T47D (cell line): ENCODE measurements around the gene SLC4A7.
A peak's percentile ranks its signal among the peaks of the same experiment; 100 is the strongest.

Experiments used
- DNase-seq, 2 experiments: peaks; one replicate each; pipeline versions ENCODE4 v3.0.0 to v3.0.0-alpha.2; 2011 to 2012; ENCODE audit warnings: low read depth in 1 of 2, low spot score in 1 of 2
- JUND ChIP-seq: IDR thresholded peaks from 2 replicates; pipeline ENCODE4 v1.6.1; 2012; ENCODE audit warnings: low read depth
- in situ Hi-C: cut with HindIII; loops from 2 replicates; pipeline ENCODE4 v1.10.0; 2016; ENCODE audit warnings: low sequenced_read_pairs, low pct_unique_long_range_greater_than_20kb

The SLC4A7 gene

GRCh38 chr3:27357665-27358258 lies 126.4 kb downstream of the SLC4A7 start:
- in situ Hi-C loops = no loop called here
- no peak for TF ChIP-seq JUND
- peak in 1 of 2 experiments; percentile 85 for DNase-seq

GRCh38 chr3:27356976-27357375 lies 127.2 kb downstream of the SLC4A7 start:
- TF ChIP-seq JUND = no peak
- DNase-seq = no peak
- in situ Hi-C loops = no loop called here

- TF ChIP-seq JUND = no peak
- peak in 1 of 2 experiments; percentile 50 for DNase-seq
- in situ Hi-C loops = no loop called here
Measured at GRCh38 chr3:27354588-27355203, 129.5 kb downstream of the SLC4A7 start.

GRCh38 chr3:27354161-27354560 lies 130.0 kb downstream of the SLC4A7 start:
- peak in 1 of 2 experiments; percentile 44 for DNase-seq
- TF ChIP-seq JUND = no peak
- in situ Hi-C loops = no loop called here

DNA sequence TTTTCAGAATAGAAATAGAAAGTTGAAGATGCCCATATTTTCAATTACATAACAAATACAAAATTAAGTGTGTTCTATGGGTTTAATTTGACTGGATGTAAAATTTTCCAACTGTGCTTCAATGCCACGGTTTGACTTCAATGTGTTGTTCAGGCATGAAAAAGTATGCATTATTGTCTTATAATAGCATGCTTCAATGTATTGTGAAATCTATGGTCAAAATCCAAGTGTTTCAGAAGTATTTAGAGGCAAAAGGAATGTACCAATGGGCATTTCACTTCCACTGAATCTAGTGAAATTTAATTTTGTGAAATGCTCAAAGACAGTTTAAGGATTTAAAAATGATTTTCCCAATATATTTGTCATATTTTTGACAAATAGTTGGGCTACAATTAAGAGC lies 131.0 kb downstream of the SLC4A7 start:
- no peak for TF ChIP-seq JUND
- in situ Hi-C loops = no loop called here
- no peak for DNase-seq

DNA sequence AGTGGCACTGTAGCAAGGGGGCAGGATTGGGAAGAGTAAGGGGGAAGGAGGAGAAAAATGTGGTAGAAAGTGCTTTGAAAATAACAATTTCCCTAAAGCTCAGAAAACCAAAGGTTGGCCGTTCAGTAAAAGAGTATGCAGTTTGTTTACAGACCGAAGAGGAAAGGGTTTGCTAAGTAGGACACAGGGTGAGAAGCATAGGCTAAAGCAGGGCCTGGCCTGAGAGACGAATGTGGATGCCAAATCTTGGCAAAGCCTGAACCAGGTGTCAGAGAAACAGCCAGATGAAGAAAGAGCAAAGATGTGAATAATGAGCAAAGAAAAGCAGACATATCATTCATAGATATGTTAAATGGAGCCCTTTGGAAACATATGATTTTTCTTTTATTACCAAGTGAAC lies 132.1 kb downstream of the SLC4A7 start:
- no peak for TF ChIP-seq JUND
- in situ Hi-C loops = no loop called here
- no peak for DNase-seq

- in situ Hi-C loops = no loop called here
- no peak for DNase-seq
- TF ChIP-seq JUND = no peak
Measured at GRCh38 chr3:27349832-27350231, 134.4 kb downstream of the SLC4A7 start.

GRCh38 chr3:27345959-27346865 lies 138.0 kb downstream of the SLC4A7 start:
- TF ChIP-seq JUND = no peak
- in situ Hi-C loops = no loop called here
- DNase-seq = no peak

DNA sequence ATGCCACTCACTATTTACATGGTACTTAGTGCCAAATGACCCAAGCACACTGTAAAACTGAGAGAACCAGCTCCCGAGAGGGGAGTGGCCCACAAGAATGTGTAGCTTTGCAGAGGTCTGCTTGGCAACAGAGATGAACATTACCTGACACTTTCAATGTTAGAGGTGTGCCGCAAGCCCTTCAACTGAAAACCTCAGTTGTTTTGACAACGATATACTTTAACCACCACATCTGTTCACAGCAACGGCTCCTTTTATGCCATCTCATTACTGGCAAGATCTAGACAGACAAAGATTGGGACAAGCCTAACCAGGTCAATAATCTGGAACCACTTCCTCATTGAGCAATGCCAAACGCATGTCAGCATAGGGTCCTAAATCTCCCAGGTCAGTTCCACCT lies 138.7 kb downstream of the SLC4A7 start:
- TF ChIP-seq JUND = no peak
- in situ Hi-C loops = no loop called here
- peak in 1 of 2 experiments; percentile 85 for DNase-seq

DNA sequence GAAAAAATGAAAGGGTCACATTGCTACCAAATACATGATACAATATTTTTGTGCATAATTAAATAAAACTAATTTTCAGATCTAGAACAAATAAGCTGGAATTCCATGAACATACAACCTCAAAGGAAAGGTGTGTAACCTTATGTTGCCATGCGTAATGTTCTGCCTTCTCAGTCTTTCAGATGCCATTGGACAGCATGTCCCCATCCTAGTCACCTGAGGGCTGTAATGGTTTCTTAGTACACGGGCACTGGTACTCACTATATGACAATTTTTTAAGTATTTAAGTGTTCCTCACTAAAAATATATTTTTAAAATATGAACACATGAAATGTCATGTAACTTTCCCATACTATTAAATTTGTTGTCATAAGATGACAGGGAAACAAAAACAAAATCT lies 139.1 kb downstream of the SLC4A7 start:
- in situ Hi-C loops = no loop called here
- no peak for DNase-seq
- no peak for TF ChIP-seq JUND

DNA sequence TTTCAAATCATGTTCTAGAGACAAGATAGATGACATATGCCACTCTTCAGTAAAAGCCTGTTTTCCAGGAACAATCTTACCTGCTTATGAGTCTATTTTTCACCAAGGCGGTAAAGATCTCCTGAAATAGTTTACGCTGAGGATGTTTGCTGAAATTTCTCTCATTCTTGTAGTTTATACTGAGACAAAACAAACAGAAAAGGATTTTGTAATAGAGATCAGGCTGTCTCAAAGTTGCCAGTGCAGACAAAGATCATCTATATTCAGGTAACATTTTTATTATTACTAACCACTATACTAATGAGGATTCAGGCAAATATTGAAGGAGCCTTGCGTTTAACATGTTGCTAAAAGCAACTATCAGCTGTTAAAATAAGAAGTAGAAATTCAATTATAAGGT lies 140.0 kb downstream of the SLC4A7 start:
- in situ Hi-C loops = no loop called here
- TF ChIP-seq JUND = no peak
- DNase-seq = no peak

GRCh38 chr3:27342267-27342666 lies 141.9 kb downstream of the SLC4A7 start:
- in situ Hi-C loops = no loop called here
- no peak for TF ChIP-seq JUND
- no peak for DNase-seq

- in situ Hi-C loops = no loop called here
- DNase-seq = no peak
- no peak for TF ChIP-seq JUND
Measured at GRCh38 chr3:27340534-27340933, 143.7 kb downstream of the SLC4A7 start.

DNA sequence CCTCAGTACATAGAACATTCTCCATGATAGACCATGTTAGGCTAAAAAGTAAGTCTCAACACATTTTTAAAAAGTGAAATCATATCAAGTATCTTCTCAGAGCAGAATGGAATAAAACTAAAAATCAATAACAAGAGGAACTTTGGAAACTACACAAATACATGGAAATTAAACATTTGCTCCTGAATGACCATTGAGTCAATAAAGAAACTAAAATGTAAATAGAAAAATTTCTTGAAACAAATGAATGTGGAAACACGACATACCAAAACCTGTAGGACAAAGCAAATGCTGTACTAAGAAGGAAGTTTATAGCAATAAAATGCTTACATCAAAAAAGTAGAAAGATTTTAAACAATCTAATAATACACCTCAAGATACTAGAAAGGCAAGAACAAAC lies 148.6 kb downstream of the SLC4A7 start:
- DNase-seq = no peak
- TF ChIP-seq JUND = no peak
- in situ Hi-C loops = no loop called here
